GM10847 (cell line): Measurements from ENCODE around the gene DEFB129.
A peak's percentile ranks its signal among the peaks of the same experiment; 100 is the strongest.

ENCODE experiments used
- POLR2A ChIP-seq: IDR thresholded peaks from 2 replicates; pipeline ENCODE4 v1.6.1; 2011; ENCODE audit not compliant: insufficient read length; ENCODE audit errors: extremely low read depth

Gene DEFB129

GRCh38 chr20:237489-237888, 10.4 kb downstream of the DEFB129 start:
- TF ChIP-seq POLR2A = no peak

GRCh38 chr20:237929-238328, 10.9 kb downstream of the DEFB129 start:
- TF ChIP-seq POLR2A = no peak

GRCh38 chr20:242905-243304, 15.8 kb downstream of the DEFB129 start:
- no peak for TF ChIP-seq POLR2A

GRCh38 chr20:251354-251753, 24.3 kb downstream of the DEFB129 start:
- TF ChIP-seq POLR2A = no peak

- no peak for TF ChIP-seq POLR2A
Measured at GRCh38 chr20:252801-253200, 25.7 kb downstream of the DEFB129 start.

GRCh38 chr20:257419-257818, 30.4 kb downstream of the DEFB129 start, which contains the start of gene DEFB132:
Gene DEFB132, plus strand, starts transcription at chr20:257724. Its CDS starts 55 bp downstream, at chr20:257779.
- TF ChIP-seq POLR2A = no peak

- no peak for TF ChIP-seq POLR2A
Measured at GRCh38 chr20:258269-258858, 31.3 kb downstream of the DEFB129 start.

- TF ChIP-seq POLR2A = no peak
Measured at GRCh38 chr20:258963-259362, 31.9 kb downstream of the DEFB129 start.

GRCh38 chr20:259981-260380, 32.9 kb downstream of the DEFB129 start:
- no peak for TF ChIP-seq POLR2A

- TF ChIP-seq POLR2A = no peak
Measured at GRCh38 chr20:263701-264100, 36.6 kb downstream of the DEFB129 start.

- TF ChIP-seq POLR2A = peak; percentile 17
Measured at GRCh38 chr20:266596-267562, 39.8 kb downstream of the DEFB129 start.

GRCh38 chr20:270517-270916, 43.5 kb downstream of the DEFB129 start:
- TF ChIP-seq POLR2A = no peak

- no peak for TF ChIP-seq POLR2A
Measured at GRCh38 chr20:271069-271468, 44.0 kb downstream of the DEFB129 start.

- no peak for TF ChIP-seq POLR2A
Measured at GRCh38 chr20:271528-271927, 44.5 kb downstream of the DEFB129 start.

GRCh38 chr20:272718-273117, 45.7 kb downstream of the DEFB129 start:
- TF ChIP-seq POLR2A = no peak

- no peak for TF ChIP-seq POLR2A
Measured at GRCh38 chr20:273884-274283, 46.8 kb downstream of the DEFB129 start.
